SK-N-SH treated with all-trans-retinoic acid at 6 μM for 48 hours (cell line): ENCODE results near the gene DHX38.

Source experiments
- ARNTL ChIP-seq: fragments of 450-650 bp; formaldehyde crosslinking; IDR thresholded peaks from 2 replicates; pipeline ENCODE4 v1.5.0; 2020; ENCODE audit warnings: low read depth, mild to moderate bottlenecking, moderate library complexity, borderline replicate concordance
- GLIS3 ChIP-seq: fragments of 250-450 bp; sonication (Bioruptor Pico); IDR thresholded peaks from 2 replicates; pipeline ENCODE4 v1.5.0; 2020; ENCODE audit warnings: mild to moderate bottlenecking, moderate library complexity
- ISL1 ChIP-seq: fragments of 250-450 bp; sonication (Bioruptor Pico); IDR thresholded peaks from 2 replicates; pipeline ENCODE4 v2.1.2; 2022; ENCODE audit warnings: mild to moderate bottlenecking, moderate library complexity
- TCF4 ChIP-seq: fragments of 250-450 bp; sonication (Bioruptor Pico); IDR thresholded peaks from 2 replicates; pipeline ENCODE4 v1.8.0; 2021; ENCODE audit warnings: mild to moderate bottlenecking, moderate library complexity, borderline replicate concordance
- TOX ChIP-seq: fragments of 250-450 bp; sonication (Bioruptor Pico); IDR thresholded peaks from 2 replicates; pipeline ENCODE4 v1.8.0; 2021; ENCODE audit warnings: mild to moderate bottlenecking, moderate library complexity, borderline replicate concordance
- ZFP30 ChIP-seq: fragments of 450-650 bp; formaldehyde crosslinking; IDR thresholded peaks from 2 replicates; pipeline ENCODE4 v1.5.0; 2022; ENCODE audit warnings: mild to moderate bottlenecking, moderate library complexity
- ZNF70 ChIP-seq: fragments of 450-650 bp; formaldehyde crosslinking; IDR thresholded peaks from 2 replicates; pipeline ENCODE4 v1.5.0; 2020; ENCODE audit warnings: mild to moderate bottlenecking, moderate library complexity

DNA sequence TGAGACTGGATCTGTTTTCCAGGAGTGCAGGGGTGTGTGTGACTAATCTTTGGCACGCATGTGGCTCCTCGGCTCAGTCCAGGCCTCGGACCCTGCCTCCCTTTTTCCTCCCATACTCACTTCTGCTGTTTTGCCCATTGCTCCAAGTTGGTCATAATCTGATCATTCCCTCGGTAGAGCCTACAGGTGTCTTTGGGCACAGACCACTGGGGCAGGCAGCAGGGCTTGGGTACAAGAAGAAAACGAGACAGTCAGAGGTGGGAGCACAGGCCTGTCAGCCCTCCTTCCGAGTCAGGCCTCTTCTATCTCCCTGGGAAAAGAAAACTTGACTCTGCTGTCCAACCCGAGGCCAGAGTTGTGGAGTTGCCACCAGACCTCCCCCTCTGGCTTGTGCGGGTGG lies 29.8 kb downstream of the DHX38 start:
- TF ChIP-seq ZNF70 (CRISPR knock-in tag), result no peak
- no peak for TF ChIP-seq GLIS3
- TF ChIP-seq ISL1 (CRISPR knock-in tag), result no peak
- no peak for TF ChIP-seq ARNTL (CRISPR knock-in tag)
- TF ChIP-seq TCF4 (CRISPR knock-in tag), result no peak
- TF ChIP-seq TOX (CRISPR knock-in tag), result no peak
- TF ChIP-seq ZFP30 (CRISPR knock-in tag), result no peak
